ENCODE results near the gene MVK.

DNA sequence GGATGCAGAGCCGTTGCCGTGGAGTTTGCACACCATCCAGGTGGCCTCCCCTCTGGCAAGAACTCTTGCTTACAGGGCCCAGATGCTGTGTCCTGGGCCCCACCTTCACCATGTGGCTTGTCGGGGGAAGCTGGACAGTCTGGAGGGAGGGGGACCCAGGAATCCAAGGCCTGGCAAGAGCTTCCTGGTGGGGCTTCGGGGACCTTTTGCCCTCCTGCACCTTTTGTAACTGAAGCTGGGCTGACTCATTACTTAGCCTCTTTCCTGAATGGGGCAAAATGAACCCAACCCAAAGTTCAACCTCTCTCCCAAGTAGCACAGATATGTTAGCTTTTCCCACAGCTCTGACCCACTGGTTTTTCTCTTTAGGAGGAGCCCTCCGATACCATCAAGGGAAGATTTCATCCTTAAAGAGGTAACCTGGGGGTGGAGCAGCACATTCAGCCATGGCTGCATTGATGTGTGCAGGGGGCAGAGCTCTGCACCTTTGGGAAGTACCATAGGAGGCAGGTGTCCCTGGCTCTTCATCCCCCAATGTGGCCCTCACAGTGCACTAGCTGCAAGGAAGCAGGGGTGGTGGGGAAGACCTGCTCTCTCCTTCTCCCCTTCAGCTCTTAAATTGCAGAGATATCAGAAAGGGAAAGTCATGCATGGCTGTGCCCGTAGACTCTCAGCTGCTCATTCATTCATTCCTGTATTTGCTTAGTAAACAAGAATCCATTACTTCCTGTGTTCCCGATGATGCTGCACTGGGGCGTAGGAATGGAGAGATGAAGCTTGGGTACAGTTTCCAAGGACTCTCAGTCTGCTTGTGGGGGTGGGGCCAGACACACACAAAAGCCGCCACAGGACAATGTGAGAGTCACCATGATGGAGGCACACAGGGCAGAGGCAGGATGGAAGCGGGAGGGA is 13.0 kb downstream of the MVK start:
- TF ChIP-seq, protein P1, sequence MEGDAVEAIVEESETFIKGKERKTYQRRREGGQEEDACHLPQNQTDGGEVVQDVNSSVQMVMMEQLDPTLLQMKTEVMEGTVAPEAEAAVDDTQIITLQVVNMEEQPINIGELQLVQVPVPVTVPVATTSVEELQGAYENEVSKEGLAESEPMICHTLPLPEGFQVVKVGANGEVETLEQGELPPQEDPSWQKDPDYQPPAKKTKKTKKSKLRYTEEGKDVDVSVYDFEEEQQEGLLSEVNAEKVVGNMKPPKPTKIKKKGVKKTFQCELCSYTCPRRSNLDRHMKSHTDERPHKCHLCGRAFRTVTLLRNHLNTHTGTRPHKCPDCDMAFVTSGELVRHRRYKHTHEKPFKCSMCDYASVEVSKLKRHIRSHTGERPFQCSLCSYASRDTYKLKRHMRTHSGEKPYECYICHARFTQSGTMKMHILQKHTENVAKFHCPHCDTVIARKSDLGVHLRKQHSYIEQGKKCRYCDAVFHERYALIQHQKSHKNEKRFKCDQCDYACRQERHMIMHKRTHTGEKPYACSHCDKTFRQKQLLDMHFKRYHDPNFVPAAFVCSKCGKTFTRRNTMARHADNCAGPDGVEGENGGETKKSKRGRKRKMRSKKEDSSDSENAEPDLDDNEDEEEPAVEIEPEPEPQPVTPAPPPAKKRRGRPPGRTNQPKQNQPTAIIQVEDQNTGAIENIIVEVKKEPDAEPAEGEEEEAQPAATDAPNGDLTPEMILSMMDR (IDR thresholded peaks at IDR 0.05): no peak
- TF ChIP-seq POLR2A (IDR thresholded peaks at IDR 0.05): no peak

Data from right lobe of liver (tissue), 4 donors.